ENCODE measurements around the gene PDZRN4. TPM values are rescaled to one million over a fixed set of nuclear protein-coding genes. Genes with fewer than 3 reads are reported as not detected.

The PDZRN4 gene
- total RNA-seq, 2 experiments from 2014 or later = not detected

GRCh38 chr12:41514021-41514777, 326.1 kb downstream of the PDZRN4 start:
- ChIA-PET CTCF (no interaction called here), POLR2A (no interaction called here)
- Mint-ChIP-seq H3K4me3 (no peak overlapping the region), H3K27me3 (peaks cover 3% of the 10 kb centered on the region), H3K36me3 (no peaks in the 10 kb centered on the region), H3K4me1 (ENCODE audit: low read depth) (no peaks in the 10 kb centered on the region), H3K9me3 (no peaks in the 10 kb centered on the region), H3K27ac (no peak overlapping the region)
- DNase-seq = no peak
- intact Hi-C loops (cut with micrococcal nuclease) = no loop called here

- ChIA-PET CTCF (no interaction called here), POLR2A (no interaction called here)
- Mint-ChIP-seq H3K4me3 (no peak overlapping the region), H3K9me3 (no peaks in the 10 kb centered on the region), H3K4me1 (ENCODE audit: low read depth) (no peaks in the 10 kb centered on the region), H3K27me3 (peaks cover 3% of the 10 kb centered on the region), H3K27ac (no peak overlapping the region), H3K36me3 (no peaks in the 10 kb centered on the region)
- DNase-seq = no peak
- intact Hi-C loops (cut with micrococcal nuclease) = no loop called here
Measured at GRCh38 chr12:41514907-41515306, 326.8 kb downstream of the PDZRN4 start.

GRCh38 chr12:41515953-41516352, 327.8 kb downstream of the PDZRN4 start:
- H3K36me3 Mint-ChIP-seq = no peaks in the 10 kb centered on the region
- no peaks in the 10 kb centered on the region for H3K9me3 Mint-ChIP-seq
- DNase-seq = no peak
- ChIA-PET POLR2A (no interaction called here), CTCF (no interaction called here)
- intact Hi-C loops (cut with micrococcal nuclease) = no loop called here
- no peaks in the 10 kb centered on the region for H3K4me1 Mint-ChIP-seq (ENCODE audit: low read depth)
- peaks cover 3% of the 10 kb centered on the region for H3K27me3 Mint-ChIP-seq
- H3K4me3 Mint-ChIP-seq = no peak overlapping the region
- H3K27ac Mint-ChIP-seq = no peak overlapping the region

- intact Hi-C loops (cut with micrococcal nuclease) = no loop called here
- no peak overlapping the region for H3K4me3 Mint-ChIP-seq
- ChIA-PET POLR2A (no interaction called here), CTCF (no interaction called here)
- H3K36me3 Mint-ChIP-seq = no peaks in the 10 kb centered on the region
- H3K9me3 Mint-ChIP-seq = no peaks in the 10 kb centered on the region
- no peak overlapping the region for H3K27ac Mint-ChIP-seq
- H3K4me1 Mint-ChIP-seq (ENCODE audit: low read depth) = peaks cover 18% of the 10 kb centered on the region
- no peak for DNase-seq
- H3K27me3 Mint-ChIP-seq = no peaks in the 10 kb centered on the region
Measured at GRCh38 chr12:41520869-41521268, 332.7 kb downstream of the PDZRN4 start.

GRCh38 chr12:41521872-41522379, 333.8 kb downstream of the PDZRN4 start:
- ChIA-PET CTCF (no interaction called here), POLR2A (no interaction called here)
- Mint-ChIP-seq H3K4me1 (ENCODE audit: low read depth) (peaks cover 18% of the 10 kb centered on the region), H3K27ac (no peak overlapping the region), H3K36me3 (no peaks in the 10 kb centered on the region), H3K4me3 (peak overlapping the region; percentile 7), H3K27me3 (no peaks in the 10 kb centered on the region), H3K9me3 (no peaks in the 10 kb centered on the region)
- intact Hi-C loops (cut with micrococcal nuclease) = no loop called here
- DNase-seq = no peak

GRCh38 chr12:41527062-41527461, 338.9 kb downstream of the PDZRN4 start:
- H3K27me3 Mint-ChIP-seq = no peaks in the 10 kb centered on the region
- H3K36me3 Mint-ChIP-seq = no peaks in the 10 kb centered on the region
- DNase-seq = no peak
- no peaks in the 10 kb centered on the region for H3K9me3 Mint-ChIP-seq
- intact Hi-C loops (cut with micrococcal nuclease) = no loop called here
- H3K4me3 Mint-ChIP-seq = no peak overlapping the region
- CTCF ChIA-PET = no interaction called here
- no peak overlapping the region for H3K27ac Mint-ChIP-seq
- H3K4me1 Mint-ChIP-seq (ENCODE audit: low read depth) = peaks cover 16% of the 10 kb centered on the region
- POLR2A ChIA-PET = no interaction called here

- Mint-ChIP-seq H3K27me3 (no peaks in the 10 kb centered on the region), H3K36me3 (no peaks in the 10 kb centered on the region), H3K9me3 (no peaks in the 10 kb centered on the region), H3K27ac (no peak overlapping the region), H3K4me3 (no peak overlapping the region), H3K4me1 (ENCODE audit: low read depth) (peaks cover 10% of the 10 kb centered on the region)
- CTCF ChIA-PET = no interaction called here
- POLR2A ChIA-PET = no interaction called here
- intact Hi-C loops (cut with micrococcal nuclease) = no loop called here
- no peak for DNase-seq
Measured at GRCh38 chr12:41527534-41528116, 339.5 kb downstream of the PDZRN4 start.

- no peaks in the 10 kb centered on the region for H3K36me3 Mint-ChIP-seq
- H3K9me3 Mint-ChIP-seq = no peaks in the 10 kb centered on the region
- intact Hi-C loops (cut with micrococcal nuclease) = no loop called here
- H3K4me1 Mint-ChIP-seq (ENCODE audit: low read depth) = no peaks in the 10 kb centered on the region
- H3K27ac Mint-ChIP-seq = no peak overlapping the region
- DNase-seq = no peak
- POLR2A ChIA-PET = no interaction called here
- CTCF ChIA-PET = no interaction called here
- H3K27me3 Mint-ChIP-seq = no peaks in the 10 kb centered on the region
- no peak overlapping the region for H3K4me3 Mint-ChIP-seq
Measured at GRCh38 chr12:41528874-41529273, 340.8 kb downstream of the PDZRN4 start.

GRCh38 chr12:41530441-41530840, 342.3 kb downstream of the PDZRN4 start:
- ChIA-PET CTCF (no interaction called here), POLR2A (no interaction called here)
- H3K27me3 Mint-ChIP-seq = no peaks in the 10 kb centered on the region
- no peaks in the 10 kb centered on the region for H3K36me3 Mint-ChIP-seq
- no peak overlapping the region for H3K27ac Mint-ChIP-seq
- DNase-seq = no peak
- no peaks in the 10 kb centered on the region for H3K9me3 Mint-ChIP-seq
- no peak overlapping the region for H3K4me3 Mint-ChIP-seq
- H3K4me1 Mint-ChIP-seq (ENCODE audit: low read depth) = no peaks in the 10 kb centered on the region
- intact Hi-C loops (cut with micrococcal nuclease) = no loop called here

- POLR2A ChIA-PET = no interaction called here
- H3K9me3 Mint-ChIP-seq = no peaks in the 10 kb centered on the region
- peaks cover 3% of the 10 kb centered on the region for H3K4me1 Mint-ChIP-seq (ENCODE audit: low read depth)
- H3K27me3 Mint-ChIP-seq = no peaks in the 10 kb centered on the region
- H3K36me3 Mint-ChIP-seq = no peaks in the 10 kb centered on the region
- no peak overlapping the region for H3K27ac Mint-ChIP-seq
- no peak overlapping the region for H3K4me3 Mint-ChIP-seq
- DNase-seq = no peak
- CTCF ChIA-PET = no interaction called here
- intact Hi-C loops (cut with micrococcal nuclease) = no loop called here
Measured at GRCh38 chr12:41531147-41531829, 343.2 kb downstream of the PDZRN4 start.

- intact Hi-C loops (cut with micrococcal nuclease) = no loop called here
- Mint-ChIP-seq H3K36me3 (no peaks in the 10 kb centered on the region), H3K27ac (no peak overlapping the region), H3K4me1 (ENCODE audit: low read depth) (peaks cover 10% of the 10 kb centered on the region), H3K27me3 (no peaks in the 10 kb centered on the region), H3K9me3 (no peaks in the 10 kb centered on the region), H3K4me3 (no peak overlapping the region)
- DNase-seq = no peak
- CTCF ChIA-PET = interaction anchor here (0.6 kb wide), 1 partner anchor 269 kb away, joined by 3 read pairs; no protein-coding TSS in a partner anchor
- POLR2A ChIA-PET = no interaction called here
Measured at GRCh38 chr12:41532072-41532471, 344.0 kb downstream of the PDZRN4 start.

GRCh38 chr12:41536813-41537490, 348.8 kb downstream of the PDZRN4 start:
- peaks cover 13% of the 10 kb centered on the region for H3K4me1 Mint-ChIP-seq (ENCODE audit: low read depth)
- CTCF ChIA-PET = no interaction called here
- DNase-seq = no peak
- no peaks in the 10 kb centered on the region for H3K9me3 Mint-ChIP-seq
- no peak overlapping the region for H3K4me3 Mint-ChIP-seq
- POLR2A ChIA-PET = no interaction called here
- no peak overlapping the region for H3K27ac Mint-ChIP-seq
- no peaks in the 10 kb centered on the region for H3K27me3 Mint-ChIP-seq
- no peaks in the 10 kb centered on the region for H3K36me3 Mint-ChIP-seq
- intact Hi-C loops (cut with micrococcal nuclease) = no loop called here

Measured in activated CD4-positive, alpha-beta memory T cell treated with anti-CD3 and anti-CD28 coated beads for 36 hours (primary cell).